ENCODE measurements around the gene BCL2A1. TPM values are rescaled to one million over a fixed set of nuclear protein-coding genes. Genes with fewer than 3 reads are reported as not detected.

The BCL2A1 gene
- total RNA-seq, 1 experiment from 2014 or later: not detected

GRCh38 chr15:79954661-79955060, 16.3 kb downstream of the BCL2A1 start:
- TF ChIP-seq CTCF (IDR thresholded peaks at IDR 0.05; ENCODE audit: unreplicated experiment): no peak
- CTCF ChIA-PET: no interaction called here
- BruUV-seq (replicated peaks): no TSS peak
- no peaks in the 10 kb centered on the region for H3K9me3 Mint-ChIP-seq (ENCODE audit: low read depth, unreplicated experiment)
- no peaks in the 10 kb centered on the region for H3K36me3 Mint-ChIP-seq (ENCODE audit: insufficient read depth, unreplicated experiment)
- intact Hi-C loops (cut with micrococcal nuclease; ENCODE audit: unreplicated experiment): no loop called here
- no peaks in the 10 kb centered on the region for H3K27me3 Mint-ChIP-seq (ENCODE audit: unreplicated experiment)
- no peak for DNase-seq
- H3K4me3 Mint-ChIP-seq (ENCODE audit: low read depth, unreplicated experiment): no peak overlapping the region
- H3K4me1 Mint-ChIP-seq (ENCODE audit: low read depth, unreplicated experiment): peaks cover 8% of the 10 kb centered on the region
- no peak overlapping the region for H3K27ac Mint-ChIP-seq (ENCODE audit: unreplicated experiment)

GRCh38 chr15:79953951-79954444, 17.0 kb downstream of the BCL2A1 start:
- Mint-ChIP-seq H3K27ac (ENCODE audit: unreplicated experiment) (no peak overlapping the region), H3K27me3 (ENCODE audit: unreplicated experiment) (no peaks in the 10 kb centered on the region), H3K4me3 (ENCODE audit: low read depth, unreplicated experiment) (no peak overlapping the region), H3K36me3 (ENCODE audit: insufficient read depth, unreplicated experiment) (no peaks in the 10 kb centered on the region), H3K4me1 (ENCODE audit: low read depth, unreplicated experiment) (peaks cover 8% of the 10 kb centered on the region), H3K9me3 (ENCODE audit: low read depth, unreplicated experiment) (no peaks in the 10 kb centered on the region)
- no peak for DNase-seq
- BruUV-seq (replicated peaks): no TSS peak
- TF ChIP-seq CTCF (IDR thresholded peaks at IDR 0.05; ENCODE audit: unreplicated experiment): no peak
- CTCF ChIA-PET: no interaction called here
- intact Hi-C loops (cut with micrococcal nuclease; ENCODE audit: unreplicated experiment): no loop called here

GRCh38 chr15:79952329-79952728, 18.7 kb downstream of the BCL2A1 start:
- peaks cover 8% of the 10 kb centered on the region for H3K4me1 Mint-ChIP-seq (ENCODE audit: low read depth, unreplicated experiment)
- CTCF ChIA-PET: no interaction called here
- no peak overlapping the region for H3K27ac Mint-ChIP-seq (ENCODE audit: unreplicated experiment)
- DNase-seq: no peak
- H3K4me3 Mint-ChIP-seq (ENCODE audit: low read depth, unreplicated experiment): no peak overlapping the region
- TF ChIP-seq CTCF (IDR thresholded peaks at IDR 0.05; ENCODE audit: unreplicated experiment): no peak
- H3K27me3 Mint-ChIP-seq (ENCODE audit: unreplicated experiment): no peaks in the 10 kb centered on the region
- H3K9me3 Mint-ChIP-seq (ENCODE audit: low read depth, unreplicated experiment): no peaks in the 10 kb centered on the region
- no TSS peak for BruUV-seq (replicated peaks)
- H3K36me3 Mint-ChIP-seq (ENCODE audit: insufficient read depth, unreplicated experiment): no peaks in the 10 kb centered on the region
- intact Hi-C loops (cut with micrococcal nuclease; ENCODE audit: unreplicated experiment): no loop called here

- H3K4me1 Mint-ChIP-seq (ENCODE audit: low read depth, unreplicated experiment): no peaks in the 10 kb centered on the region
- no peak overlapping the region for H3K4me3 Mint-ChIP-seq (ENCODE audit: low read depth, unreplicated experiment)
- H3K27ac Mint-ChIP-seq (ENCODE audit: unreplicated experiment): no peak overlapping the region
- H3K27me3 Mint-ChIP-seq (ENCODE audit: unreplicated experiment): peaks cover 6% of the 10 kb centered on the region
- no peaks in the 10 kb centered on the region for H3K36me3 Mint-ChIP-seq (ENCODE audit: insufficient read depth, unreplicated experiment)
- DNase-seq: no peak
- CTCF ChIA-PET: no interaction called here
- no peak for TF ChIP-seq CTCF (IDR thresholded peaks at IDR 0.05; ENCODE audit: unreplicated experiment)
- BruUV-seq (replicated peaks): no TSS peak
- H3K9me3 Mint-ChIP-seq (ENCODE audit: low read depth, unreplicated experiment): no peaks in the 10 kb centered on the region
- intact Hi-C loops (cut with micrococcal nuclease; ENCODE audit: unreplicated experiment): no loop called here
These were observed 20.7 kb downstream of the BCL2A1 start for GRCh38 chr15:79950247-79950646.
